ENCODE data around the gene SDR42E1. TPM values are rescaled to one million over a fixed set of nuclear protein-coding genes. Genes with fewer than 3 reads are reported as not detected.

The SDR42E1 gene
- total RNA-seq, 1 experiment from 2014 or later, result 17.4 TPM

DNA sequence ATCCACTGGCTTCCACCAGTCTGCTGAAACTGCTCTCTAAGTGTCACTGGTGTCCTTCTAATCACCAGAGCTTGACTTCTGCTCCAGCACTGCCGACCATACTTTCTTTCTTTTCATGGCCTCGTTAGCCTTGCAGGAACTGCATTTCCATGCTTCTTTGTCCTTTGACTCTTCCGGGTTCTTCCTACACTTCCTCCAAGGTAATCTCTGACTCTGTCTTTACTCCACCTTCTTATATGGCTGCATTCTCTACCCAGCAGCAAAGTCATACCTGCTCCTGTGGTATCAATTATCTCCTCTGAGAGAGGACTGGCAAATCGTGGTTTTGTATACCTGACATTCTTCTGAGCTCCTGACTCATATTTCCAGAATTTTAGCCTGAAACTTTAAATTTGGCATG, 30.3 kb upstream of the SDR42E1 start:
- H3K4me1 ChIP-seq (ENCODE audit: control insufficient read depth in 1 of 2, insufficient read depth in 2 of 2, low read length in 2 of 2), result peaks cover 0 to 5% of the 10 kb centered on the region in 2 experiments; a peak in 1 of 4 replicates
- no peak overlapping the region for H2AFZ ChIP-seq (ENCODE audit: low read depth, low read length, poor library complexity, severe bottlenecking)
- POLR2A ChIA-PET, result no interaction called here
- no peaks in the 10 kb centered on the region for H4K20me1 ChIP-seq (ENCODE audit: insufficient read depth)
- CTCF ChIA-PET, result no interaction called here
- no peak overlapping the region for H3K9ac ChIP-seq (ENCODE audit: low read length)
- no peak overlapping the region for H3K27ac ChIP-seq (ENCODE audit: low read depth, low read length)
- H3K27me3 ChIP-seq (ENCODE audit: insufficient read depth, low read length), result peaks cover 48% of the 10 kb centered on the region
- RAD21 ChIA-PET (ENCODE audit: low non-redundant PET in 1 of 2, low total read pairs in 2 of 2, uncharacterized antibody in 2 of 2, unreplicated experiment in 2 of 2), result interaction anchor here in 1 of 2 experiments (0.7 kb wide), 1 partner anchor 189 kb away, joined by 3 read pairs; no protein-coding TSS in a partner anchor
- ATAC-seq, result no peak
- H3K4me3 ChIP-seq (replicated peaks in 1 of 2; ENCODE audit: low read depth in 1 of 2, low read length in 2 of 2), result no peak overlapping the region
- BruUV-seq (replicated peaks), result no TSS peak
- no peak overlapping the region for H3K4me2 ChIP-seq (ENCODE audit: low read length)
- no peak for DNase-seq (ENCODE audit: low read depth, low spot score)
- intact Hi-C loops (cut with micrococcal nuclease), result no loop called here
- no peak for TF ChIP-seq MAX (IDR thresholded peaks at IDR 0.05)
- TF ChIP-seq TCF7L2 (IDR thresholded peaks at IDR 0.05; ENCODE audit: borderline replicate concordance, extremely low read depth, insufficient read depth, insufficient read length), result no peak
- TF ChIP-seq POLR2A (IDR thresholded peaks at IDR 0.05; ENCODE audit: borderline replicate concordance, extremely low read depth, insufficient read depth, insufficient read length), result no peak
- TF ChIP-seq SP1 (IDR thresholded peaks at IDR 0.05; ENCODE audit: low read depth), result no peak
- TF ChIP-seq RAD21 (IDR thresholded peaks at IDR 0.05; ENCODE audit: low read depth), result no peak
- TF ChIP-seq CBX3 (IDR thresholded peaks at IDR 0.05; ENCODE audit: low read depth), result no peak
- no peak for TF ChIP-seq POLR2AphosphoS5 (IDR thresholded peaks at IDR 0.05; ENCODE audit: low read depth, low read length)
- TF ChIP-seq EZH2phosphoT487 (IDR thresholded peaks at IDR 0.05; ENCODE audit: borderline replicate concordance), result no peak
- TF ChIP-seq FOSL1 (IDR thresholded peaks at IDR 0.05; ENCODE audit: low read depth), result no peak
- no peak for TF ChIP-seq ZNF274 (IDR thresholded peaks at IDR 0.05; ENCODE audit: low read depth, low read length)
- no peak for TF ChIP-seq ZFX (IDR thresholded peaks at IDR 0.05)
- TF ChIP-seq EGR1 (IDR thresholded peaks at IDR 0.05; ENCODE audit: low read depth), result no peak
- TF ChIP-seq, protein P1, sequence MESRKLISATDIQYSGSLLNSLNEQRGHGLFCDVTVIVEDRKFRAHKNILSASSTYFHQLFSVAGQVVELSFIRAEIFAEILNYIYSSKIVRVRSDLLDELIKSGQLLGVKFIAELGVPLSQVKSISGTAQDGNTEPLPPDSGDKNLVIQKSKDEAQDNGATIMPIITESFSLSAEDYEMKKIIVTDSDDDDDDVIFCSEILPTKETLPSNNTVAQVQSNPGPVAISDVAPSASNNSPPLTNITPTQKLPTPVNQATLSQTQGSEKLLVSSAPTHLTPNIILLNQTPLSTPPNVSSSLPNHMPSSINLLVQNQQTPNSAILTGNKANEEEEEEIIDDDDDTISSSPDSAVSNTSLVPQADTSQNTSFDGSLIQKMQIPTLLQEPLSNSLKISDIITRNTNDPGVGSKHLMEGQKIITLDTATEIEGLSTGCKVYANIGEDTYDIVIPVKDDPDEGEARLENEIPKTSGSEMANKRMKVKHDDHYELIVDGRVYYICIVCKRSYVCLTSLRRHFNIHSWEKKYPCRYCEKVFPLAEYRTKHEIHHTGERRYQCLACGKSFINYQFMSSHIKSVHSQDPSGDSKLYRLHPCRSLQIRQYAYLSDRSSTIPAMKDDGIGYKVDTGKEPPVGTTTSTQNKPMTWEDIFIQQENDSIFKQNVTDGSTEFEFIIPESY (IDR thresholded peaks at IDR 0.05; ENCODE audit: extremely low read depth, insufficient replicate concordance, low read length), result no peak
- no peak for TF ChIP-seq YY1 (IDR thresholded peaks at IDR 0.05; ENCODE audit: extremely low read depth, insufficient replicate concordance, low read depth, low read length)
- no peak for TF ChIP-seq EZH2 (IDR thresholded peaks at IDR 0.05)
- no peak for TF ChIP-seq SIN3A (IDR thresholded peaks at IDR 0.05; ENCODE audit: low read depth)
- no peak for TF ChIP-seq ATF3 (IDR thresholded peaks at IDR 0.05)
- no peaks in the 10 kb centered on the region for H3K9me2 ChIP-seq (ENCODE audit: insufficient read depth)
- H3K9me3 ChIP-seq (ENCODE audit: control insufficient read depth in 1 of 2, insufficient read depth in 1 of 2, low read depth in 1 of 2, low read length in 2 of 2), result no peaks in the 10 kb centered on the region
- H3K36me3 ChIP-seq (ENCODE audit: control insufficient read depth in 1 of 2, insufficient read depth in 2 of 2, low read length in 2 of 2), result no peaks in the 10 kb centered on the region
- H3K79me2 ChIP-seq (ENCODE audit: insufficient read depth, low read length), result no peaks in the 10 kb centered on the region
